Activated T-cell treated with anti-CD3 and anti-CD28 coated beads, Interleukin-2, amount 50 U/mL, for 48 hours (primary cell): ENCODE results near the gene TMEM106C.

ENCODE experiments used
- DNase-seq, 2 experiments: peaks; one replicate each; pipeline ENCODE4 v3.0.0-alpha.2; 2020

The TMEM106C gene

DNA sequence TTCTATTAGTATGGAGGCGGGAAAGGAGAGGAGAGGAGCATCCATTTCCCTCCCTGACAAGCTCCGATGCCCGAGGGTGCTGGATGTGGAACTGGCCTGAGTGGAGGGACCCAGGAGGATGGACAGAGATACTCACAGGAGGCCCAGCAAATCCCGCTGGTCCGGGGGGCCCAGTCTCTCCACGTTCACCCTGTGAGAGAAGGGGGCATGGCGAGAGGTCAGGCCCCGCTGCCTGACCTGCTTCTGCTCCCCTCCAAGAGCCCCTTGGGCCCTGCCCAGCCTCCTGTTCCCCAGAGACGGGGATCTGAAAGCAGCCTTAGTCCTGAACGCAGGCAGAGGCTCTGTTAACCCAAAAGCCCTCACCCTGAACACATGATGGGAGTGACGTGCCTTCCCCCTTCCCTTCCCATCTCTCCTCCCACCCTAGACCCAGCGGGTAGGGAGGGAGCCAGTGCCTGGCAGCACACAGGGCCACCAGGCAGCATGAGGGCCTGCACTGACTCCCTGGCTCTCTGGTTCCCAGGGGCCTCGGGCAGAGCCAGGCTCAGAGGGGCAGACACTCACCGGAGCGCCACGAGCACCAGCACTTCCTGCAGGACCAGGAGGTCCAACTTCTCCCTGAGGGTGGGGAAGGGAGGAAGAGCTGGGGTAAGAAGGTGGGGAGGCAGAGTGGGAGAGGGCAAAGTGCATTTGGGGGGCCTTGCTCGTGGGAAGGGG lies 17.5 kb downstream of the TMEM106C start:
- DNase-seq = no peak

DNA sequence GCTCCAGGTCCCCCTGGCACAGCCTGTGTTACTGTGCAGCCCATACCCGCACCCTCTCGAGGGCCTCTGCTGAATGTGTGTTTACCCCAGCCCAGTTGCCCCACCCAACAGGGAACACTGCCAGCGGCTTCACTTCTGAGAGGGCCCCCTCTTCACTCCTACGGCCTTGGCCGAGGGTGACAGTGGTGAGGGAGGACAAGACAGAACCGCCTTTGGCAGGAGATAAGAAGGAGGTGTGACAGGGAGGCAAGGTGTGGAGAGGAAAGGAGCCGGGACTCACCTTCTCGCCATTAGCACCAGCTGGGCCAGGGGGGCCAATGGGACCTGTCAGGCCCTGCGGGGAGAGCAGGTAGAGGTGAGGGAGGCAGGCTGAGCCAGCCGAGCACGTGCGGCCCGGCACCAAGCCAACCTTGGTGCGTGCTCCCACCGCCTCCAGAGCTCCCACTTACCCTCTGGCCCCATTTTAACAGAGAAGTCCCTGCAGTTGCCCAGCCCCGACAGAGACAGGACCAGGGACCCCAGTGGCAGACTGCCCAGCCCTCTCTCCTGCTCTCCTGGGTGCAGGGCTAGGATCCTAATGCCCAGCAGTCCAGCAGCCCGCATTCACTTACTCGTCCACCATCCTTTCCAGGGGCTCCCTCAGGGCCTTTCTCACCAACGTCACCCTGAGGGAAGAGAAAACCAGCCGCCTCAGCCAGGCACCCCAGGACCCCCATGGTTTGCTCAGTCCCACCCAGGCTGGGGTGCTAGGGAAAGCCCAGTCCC lies 18.3 kb downstream of the TMEM106C start:
- DNase-seq = no peak

DNA sequence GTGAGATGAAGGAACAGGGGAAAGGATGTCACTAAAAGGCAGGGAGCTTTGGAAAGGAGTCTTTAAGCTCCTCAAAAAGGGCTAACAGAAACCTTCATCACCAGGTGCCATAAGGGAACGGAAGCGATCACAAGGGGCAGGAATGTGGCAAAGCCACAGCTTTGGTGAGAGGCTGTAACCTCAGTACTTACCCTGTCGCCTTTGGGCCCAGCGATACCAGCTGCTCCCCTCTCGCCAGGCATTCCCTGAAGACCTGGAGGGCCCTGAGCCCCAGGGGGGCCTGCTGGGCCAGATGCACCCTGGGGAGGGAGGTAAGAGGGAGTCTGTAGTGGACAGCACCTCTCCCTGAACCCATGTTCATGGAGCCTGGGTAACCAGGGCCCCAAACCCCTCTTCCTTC lies 18.9 kb downstream of the TMEM106C start:
- no peak for DNase-seq

DNA sequence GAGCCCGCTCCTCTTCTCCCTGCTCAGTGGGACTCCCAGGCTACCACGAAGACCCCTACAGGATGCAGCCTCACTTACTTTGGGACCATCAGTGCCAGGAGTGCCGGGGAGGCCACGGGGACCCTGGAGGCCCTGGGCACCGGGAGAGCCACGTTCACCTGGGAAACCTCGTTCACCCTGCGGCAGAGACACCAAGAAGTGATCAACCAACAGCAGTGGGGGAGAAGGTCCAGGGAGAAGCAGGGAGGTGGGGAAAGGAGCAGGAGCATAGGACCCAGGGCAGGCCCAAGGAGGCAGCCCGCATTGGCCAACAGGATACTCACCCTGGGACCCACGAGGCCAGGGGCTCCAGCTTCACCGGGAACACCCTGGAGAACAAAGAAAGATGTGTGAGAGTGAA lies 19.4 kb downstream of the TMEM106C start:
- DNase-seq = no peak

DNA sequence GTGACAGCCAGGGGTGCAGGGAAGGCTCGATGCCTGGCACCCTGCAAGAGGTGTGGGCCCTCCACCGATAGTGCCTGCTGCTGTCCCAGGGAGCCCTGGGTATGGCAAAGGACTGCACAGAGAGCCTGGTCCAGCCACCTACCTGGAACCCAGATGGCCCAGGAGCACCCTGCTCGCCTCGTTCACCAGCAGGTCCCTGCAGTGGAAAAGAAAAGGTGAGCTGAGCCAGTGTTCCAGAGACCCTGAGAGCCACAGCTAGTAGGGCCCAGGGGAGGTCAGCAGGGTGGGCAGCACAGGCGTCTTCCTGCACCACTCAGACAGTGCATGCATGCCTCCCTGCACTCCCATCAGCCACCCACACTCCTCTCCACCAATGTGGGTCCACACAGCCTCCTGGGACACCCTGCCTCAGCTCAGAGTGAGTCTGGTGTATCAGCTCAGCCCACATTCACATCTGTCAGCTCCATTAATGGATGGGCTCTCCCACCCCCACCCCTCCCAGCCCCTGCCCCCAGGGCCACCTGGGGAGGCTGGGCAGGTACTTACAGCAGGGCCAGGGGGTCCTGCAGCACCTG lies 20.2 kb downstream of the TMEM106C start:
- no peak for DNase-seq

DNA sequence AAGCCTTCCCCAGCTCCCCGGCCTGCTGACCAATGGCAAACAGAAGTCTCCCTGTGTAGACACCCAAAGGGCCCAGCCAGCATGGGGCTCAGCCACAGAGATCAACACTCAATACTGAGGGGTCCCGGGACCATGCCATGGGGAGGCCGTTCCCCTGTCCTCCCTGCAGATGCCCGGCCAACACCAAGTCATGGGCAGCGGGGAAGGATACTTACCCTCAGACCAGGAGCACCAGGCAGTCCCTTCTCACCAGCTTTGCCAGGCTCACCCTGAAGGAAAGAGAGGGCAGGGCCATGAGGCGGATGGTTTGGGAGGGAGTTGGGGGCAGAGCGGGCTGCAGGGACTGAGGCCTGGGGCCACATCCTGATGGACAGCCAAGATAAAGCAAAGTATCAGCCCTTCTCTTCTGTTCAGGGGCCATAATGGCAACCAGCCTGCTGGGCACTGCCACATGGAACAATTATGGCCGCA lies 21.0 kb downstream of the TMEM106C start:
- DNase-seq = no peak

DNA sequence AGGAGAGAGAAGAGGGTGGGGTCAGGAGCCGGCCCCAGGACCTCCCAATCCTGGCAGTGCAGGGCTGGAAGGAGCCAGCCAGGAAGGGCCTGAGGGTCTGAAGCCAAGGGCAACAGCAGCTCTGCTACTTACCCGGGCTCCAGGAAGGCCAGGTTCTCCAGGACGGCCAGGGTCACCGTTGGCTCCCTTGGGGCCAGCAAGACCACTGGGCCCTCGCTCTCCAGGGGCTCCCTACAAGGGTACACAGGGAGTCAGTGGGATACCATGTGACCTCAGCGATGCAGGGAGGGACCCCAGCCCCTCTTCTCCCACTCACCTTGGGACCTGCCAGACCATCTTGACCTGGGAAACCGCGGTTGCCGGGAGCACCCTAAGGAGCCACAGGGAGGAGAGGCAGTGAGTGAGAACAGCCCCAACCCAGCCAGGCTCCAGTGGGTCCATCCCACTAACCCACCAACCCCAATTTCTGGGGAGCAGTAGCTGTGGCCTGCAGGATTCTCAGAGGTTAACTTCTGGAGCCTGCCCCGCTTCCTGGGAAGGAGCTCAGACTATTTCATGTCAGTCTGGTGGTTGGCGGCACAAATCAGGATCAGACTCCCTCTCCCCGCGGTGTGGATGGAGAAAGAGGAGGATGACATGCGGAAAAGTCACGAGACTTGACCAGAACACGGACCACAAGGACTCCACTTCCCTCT lies 22.3 kb downstream of the TMEM106C start:
- DNase-seq = no peak

DNA sequence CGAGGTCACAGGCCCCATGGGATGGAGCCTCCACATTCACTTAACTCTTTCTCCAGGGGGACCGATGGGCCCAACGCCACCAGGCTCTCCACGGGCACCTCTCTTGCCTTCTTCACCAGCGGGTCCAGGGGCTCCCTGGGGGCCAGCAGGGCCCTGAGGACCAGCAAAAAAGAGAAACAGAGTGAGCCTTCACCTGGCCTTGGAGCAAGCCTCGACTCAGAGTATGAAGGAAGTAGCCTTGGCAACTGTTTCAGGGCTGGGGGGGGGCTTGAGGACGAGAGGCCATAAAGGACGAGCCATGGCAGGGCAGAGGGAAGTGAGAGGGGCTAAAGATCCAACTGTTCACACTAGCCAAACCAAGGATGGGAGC lies 22.9 kb downstream of the TMEM106C start:
- DNase-seq = no peak

DNA sequence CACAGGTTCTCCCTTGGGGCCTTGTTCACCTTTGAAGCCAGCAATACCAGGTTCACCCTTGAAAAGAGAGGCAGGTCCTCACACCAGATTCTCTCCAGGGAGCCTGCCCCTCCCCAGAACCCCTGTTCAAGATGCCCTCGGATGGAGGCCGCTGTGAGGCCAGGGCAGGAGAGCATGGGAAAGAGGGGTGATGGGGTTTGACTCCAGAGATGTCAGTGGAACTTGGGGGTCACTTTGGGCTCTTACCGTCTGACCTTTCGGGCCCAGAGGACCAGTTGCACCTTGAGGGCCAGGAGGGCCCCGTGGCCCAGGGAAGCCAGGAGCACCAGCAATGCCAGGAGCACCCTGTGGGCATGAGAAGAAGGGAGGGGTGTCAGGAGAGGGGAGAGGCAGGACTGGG lies 23.4 kb downstream of the TMEM106C start:
- DNase-seq = no peak

DNA sequence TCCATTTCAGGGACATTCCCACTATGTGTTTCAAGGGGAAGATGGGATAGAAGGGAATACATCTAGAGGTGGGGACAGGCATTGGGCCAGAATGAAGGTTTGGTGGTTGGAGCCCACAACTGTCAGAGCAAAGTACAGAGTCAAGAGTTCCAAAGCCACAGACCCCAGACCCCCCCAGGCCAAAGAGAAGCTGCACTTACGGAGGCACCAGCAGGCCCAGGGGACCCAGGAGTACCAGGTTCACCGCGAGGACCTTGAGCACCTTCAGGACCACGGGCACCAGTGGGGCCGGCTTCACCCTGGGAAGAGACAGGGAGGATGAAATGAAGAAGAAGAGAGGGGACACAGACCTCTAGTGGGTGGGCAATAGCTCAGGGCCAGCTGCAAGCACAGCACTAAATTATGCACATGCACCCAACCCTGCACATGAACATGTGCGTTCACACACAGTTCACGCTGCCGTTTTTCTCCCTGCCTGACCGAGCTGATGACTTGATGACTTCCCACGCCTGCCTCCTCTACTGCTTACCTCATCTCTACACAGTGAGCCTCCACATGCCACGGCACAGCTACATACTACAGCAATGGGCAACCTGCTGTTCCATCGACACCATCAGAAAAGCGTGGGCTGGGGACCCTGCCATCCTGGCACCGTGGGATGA lies 24.1 kb downstream of the TMEM106C start:
- no peak for DNase-seq

DNA sequence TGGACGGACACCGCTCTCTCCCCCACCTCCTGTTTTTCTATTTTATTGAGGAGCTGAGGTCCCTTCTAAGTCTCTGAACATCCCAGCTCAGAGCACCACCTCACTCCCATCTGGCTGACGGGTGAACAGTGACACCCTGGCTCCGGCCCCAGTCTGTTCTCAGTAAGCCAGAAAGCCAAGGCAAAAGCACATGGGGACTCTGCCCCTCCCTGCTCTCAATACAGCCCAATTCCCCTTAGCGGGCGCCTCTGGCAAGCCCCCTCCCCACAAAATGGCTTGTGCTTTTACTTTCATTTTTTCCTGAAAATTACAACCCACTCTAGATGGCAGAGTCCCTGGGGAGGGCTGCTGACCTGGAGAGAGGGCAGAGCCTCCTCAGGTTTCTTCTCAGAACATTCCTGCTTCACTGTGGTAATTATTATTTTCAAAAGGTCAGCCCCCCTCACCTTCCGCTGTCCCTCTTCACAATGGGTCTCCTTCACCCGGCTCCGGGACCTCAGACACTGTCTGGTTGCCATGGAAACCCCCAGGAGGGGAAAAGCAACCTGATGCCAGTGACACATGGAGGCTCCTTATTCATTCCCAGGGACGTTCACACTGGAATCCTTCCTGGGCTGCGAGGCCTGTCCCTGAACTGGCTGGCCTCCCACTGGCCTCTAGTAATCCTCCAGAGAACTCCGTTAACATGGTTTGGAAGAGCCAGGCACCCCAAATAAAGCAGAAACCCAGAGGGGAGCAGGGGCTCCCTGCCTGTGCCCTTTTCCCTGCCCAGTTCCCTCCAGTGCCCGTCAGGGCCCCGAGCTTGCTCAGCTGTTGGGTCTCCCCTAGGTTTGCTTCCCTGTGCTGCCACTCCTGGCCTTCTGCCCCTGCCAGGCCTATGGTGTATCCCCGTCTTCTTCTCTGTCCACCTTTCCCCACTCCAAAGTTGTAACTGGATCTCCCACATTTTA lies 25.0 kb downstream of the TMEM106C start:
- no peak for DNase-seq

DNA sequence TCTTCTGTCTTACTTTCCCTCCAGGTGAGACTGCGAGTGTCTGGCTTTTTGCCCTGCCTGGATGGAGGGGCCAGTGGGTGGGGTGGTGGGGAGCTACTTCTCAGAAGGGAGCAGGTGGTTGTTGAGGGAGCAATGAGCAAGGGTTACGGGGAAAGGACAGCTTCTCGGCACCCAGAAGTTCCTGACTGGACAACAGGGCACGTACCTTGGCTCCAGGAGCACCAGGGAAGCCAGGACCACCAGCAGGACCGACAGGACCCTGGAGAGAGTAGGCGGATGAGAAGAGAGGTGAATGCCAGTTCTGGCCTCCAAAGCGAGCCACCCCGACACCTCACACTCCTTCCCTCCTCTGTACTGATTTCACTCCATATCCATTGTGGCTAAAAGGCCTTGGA lies 25.6 kb downstream of the TMEM106C start:
- no peak for DNase-seq

DNA sequence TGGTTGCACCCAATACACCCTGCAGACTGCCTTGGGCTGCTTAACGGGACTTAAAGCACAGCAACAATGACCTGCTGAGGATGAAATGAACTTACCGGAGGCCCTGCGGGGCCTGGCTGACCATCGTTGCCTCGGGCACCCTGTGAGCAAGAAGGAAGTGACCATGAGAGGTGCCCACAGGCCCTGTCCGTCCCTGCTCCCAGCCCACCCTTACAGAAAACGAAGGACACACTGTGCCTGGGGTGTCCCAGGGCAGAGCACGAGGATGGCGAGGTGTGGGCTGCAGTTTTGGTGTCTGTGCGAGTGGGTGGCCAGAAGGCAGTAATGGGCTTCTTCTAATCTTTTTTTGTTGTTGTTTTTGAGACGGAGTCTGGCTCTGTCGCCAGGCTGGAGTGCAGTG lies 26.3 kb downstream of the TMEM106C start:
- DNase-seq = no peak

DNA sequence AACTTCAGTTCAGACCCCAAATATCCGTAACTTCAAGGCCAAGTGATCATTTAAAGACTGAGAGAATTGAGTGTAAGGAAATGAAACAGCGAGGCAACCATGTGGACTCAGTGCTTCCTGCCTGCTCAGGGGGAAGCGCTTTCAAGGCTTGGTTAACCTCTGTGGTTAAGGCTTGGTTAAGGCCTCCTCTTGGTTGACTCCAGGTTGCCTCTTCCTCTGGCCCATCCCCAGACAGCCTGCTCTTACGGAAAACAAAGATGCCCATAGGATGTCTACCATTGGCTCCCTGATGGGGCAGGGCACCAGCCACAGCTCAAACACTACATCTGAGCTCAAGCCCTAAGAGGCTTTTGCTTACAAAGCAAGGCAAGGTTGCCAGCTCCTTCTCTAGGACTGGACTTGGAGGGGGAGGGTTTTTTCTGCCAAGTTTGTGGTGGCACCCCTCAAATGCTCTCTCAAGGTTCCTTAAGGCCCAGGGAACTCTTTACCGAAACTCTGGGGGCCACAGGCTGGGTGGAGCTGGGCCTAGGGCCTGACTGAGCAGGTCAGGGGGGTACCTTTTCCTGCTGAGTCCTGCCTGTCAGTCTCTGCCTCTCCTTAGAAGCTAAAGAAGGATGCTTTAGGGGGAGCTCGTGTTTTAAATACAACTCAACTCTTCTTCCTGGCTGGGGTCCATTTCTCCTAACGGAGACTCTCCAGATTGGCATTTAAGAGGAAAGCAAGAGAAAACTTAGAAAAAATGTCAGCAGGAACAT lies 27.1 kb downstream of the TMEM106C start:
- peak; percentile 60 to 66 for DNase-seq

DNA sequence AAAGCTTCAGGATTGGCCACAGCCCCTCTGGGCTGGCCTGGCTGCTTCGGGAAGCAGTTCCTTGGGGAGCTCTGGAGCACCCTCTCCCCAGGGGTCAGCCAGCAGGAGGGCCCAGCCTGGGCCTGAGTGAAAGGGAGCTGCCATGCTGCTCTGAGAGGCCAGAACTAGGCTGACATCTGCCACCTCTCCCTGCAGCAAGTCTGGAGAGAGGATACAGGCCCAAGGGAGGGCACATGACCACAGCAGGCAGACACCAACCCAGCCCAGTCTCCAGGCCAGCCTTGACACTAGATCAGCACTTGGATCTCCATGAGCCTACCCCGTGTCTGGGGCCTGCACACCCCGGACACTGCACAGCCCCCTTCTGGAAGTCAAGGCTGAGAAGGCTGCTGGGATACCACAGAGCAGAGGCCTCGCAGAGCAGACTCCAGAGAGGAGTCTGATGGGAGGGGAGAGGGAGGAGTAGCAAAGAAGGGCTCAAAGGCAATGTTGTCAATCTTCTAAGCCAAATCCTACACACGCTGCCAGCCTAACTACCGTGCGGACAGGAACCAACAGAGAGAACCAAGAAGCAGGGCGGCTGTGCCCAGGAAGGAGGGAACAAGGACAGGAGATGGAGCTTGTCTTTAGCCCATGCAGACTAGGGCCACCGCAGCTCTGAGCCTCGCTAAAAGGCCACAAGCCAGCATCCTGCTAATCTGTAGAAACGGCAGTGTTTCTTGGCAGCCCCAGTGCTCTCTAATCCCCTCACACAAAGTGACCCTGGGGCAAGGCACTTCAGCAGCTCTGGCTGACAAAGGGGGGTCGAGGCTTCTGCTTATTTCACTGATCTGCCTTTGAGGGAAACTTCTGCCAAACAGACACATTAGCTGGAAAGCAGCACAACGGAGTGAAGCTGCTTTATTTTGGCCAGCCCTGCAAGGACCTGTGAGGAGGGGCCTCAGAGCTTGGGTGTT lies 28.0 kb downstream of the TMEM106C start:
- no peak for DNase-seq

DNA sequence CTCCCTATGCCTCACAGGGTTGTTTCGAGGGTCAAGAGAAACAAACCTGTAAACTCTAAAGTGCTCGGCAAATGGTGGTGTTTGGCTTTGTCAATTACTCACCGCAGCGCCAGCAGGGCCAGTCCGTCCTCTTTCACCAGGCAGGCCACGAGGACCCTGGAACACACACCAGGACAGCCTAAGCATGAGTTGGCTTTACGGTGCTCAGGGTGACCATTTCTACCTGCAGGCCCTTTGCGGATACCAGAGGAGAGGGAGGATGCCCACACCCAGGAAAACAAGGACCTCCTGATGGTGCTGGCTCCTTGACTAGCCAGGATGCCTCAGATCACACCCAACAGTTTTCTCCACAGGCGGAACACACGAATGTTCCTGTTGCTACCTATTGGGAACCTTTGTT lies 29.4 kb downstream of the TMEM106C start:
- no peak for DNase-seq

DNA sequence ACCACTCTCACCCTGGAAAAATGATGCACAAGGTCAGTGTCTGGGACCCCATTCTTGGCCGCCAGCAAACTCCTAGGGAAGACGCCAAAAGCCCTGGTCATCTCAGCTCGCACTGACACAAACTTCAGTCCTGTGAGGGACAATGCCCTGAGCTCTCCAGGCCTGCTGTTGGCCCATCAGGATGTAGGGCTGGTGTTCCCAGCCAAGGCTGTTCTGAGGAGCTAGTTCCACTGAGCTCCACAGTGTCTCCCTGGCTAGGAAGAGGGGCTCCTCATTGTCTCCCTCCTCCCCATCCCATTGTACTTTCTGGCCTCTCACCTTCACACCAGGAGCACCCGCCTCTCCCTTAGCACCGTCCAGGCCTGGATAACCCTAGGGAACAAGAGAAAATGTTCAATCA lies 30.1 kb downstream of the TMEM106C start:
- no peak for DNase-seq

DNA sequence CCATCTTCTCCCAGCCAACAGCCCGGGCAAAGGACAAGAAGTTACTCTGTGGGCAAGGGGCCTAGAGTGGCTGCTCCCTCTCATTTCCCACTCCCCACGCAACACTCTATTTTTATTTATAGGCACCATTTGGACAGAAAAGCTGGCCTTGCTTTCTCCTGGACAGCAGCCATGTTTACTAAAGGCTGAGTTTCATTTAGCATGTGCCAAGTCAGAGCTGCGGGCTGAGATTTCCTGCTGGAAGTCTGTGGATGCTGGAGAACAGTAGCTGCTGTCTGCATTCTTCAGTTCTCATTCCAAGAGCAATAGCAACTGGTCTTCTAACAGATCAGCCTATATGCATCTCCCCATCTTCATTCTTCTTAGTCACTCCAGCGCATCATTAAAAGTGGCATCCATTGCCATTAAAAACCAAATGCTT lies 32.6 kb downstream of the TMEM106C start:
- no peak for DNase-seq

DNA sequence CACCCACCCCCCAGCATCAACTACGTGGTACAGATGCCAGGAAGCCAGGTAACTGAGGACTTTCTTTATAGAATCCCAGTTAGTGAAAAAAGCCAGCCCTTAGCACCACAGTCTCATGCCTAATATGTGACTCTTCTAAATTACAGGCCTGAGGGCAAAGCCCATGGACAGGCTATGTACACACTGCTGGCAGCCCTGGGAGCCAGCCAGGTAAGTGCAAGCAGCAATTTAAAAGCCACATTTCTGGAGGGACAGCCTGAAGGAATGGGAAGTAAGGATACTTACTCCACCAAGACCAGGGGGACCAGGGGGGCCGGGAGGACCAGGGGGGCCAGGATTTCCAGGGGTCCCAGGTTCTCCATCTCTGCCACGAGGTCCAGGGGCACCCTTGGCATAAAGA lies 33.9 kb downstream of the TMEM106C start:
- DNase-seq = no peak

DNA sequence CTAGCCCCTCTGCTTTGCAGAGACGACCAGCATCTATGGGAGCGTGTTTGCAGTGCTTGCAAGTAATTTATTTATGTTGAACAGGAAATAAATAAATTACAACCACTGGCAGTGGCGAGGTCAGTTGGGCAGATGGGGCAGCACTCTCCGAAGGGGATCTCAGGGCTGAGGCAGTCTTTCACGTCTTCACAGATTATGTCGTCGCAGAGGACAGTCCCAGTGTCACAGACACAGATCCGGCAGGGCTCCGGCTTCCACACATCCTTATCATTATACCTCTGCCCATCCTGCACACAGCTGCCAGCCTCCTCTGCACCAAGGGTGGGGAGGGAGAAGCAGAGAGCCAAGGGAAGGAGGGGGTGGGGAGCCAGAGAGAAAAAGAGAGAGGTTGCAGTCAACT lies 36.4 kb downstream of the TMEM106C start:
- DNase-seq = no peak
